Subcutaneous adipose tissue (tissue), 4 donors: ENCODE measurements around the gene RALBP1. TPM values are rescaled to one million over a fixed set of nuclear protein-coding genes. Genes with fewer than 3 reads are reported as not detected.

Experiments used
- CTCF ChIP-seq: fragments of 450-650 bp; IDR thresholded peaks from one replicate; pipeline ENCODE4 v1.5.1; 2016; ENCODE audit warnings: low read depth, mild to moderate bottlenecking, control low read depth, antibody characterized with exemption, moderate library complexity
- total RNA-seq, 4 donors: library from RNA; depleted of rRNA; stranded (reverse); fragments of >200 nt; gene quantifications; one replicate each; pipeline ENCODE4 v1.1.0, GENCODE V29; 2016

The RALBP1 gene
- total RNA-seq = 10 to 100 TPM; 66.4 to 88.3 (median 76.5) TPM

- TF ChIP-seq CTCF = no peak
Measured at GRCh38 chr18:9474983-9475642, at the start of gene RALBP1. Gene RALBP1 (plus strand): TSS chr18:9475513. CDS start chr18:9513046, 37,533 bp downstream.

GRCh38 chr18:9426753-9427152 is 48.6 kb upstream of the RALBP1 start:
- no peak for TF ChIP-seq CTCF

GRCh38 chr18:9428301-9428706 is 47.0 kb upstream of the RALBP1 start:
- no peak for TF ChIP-seq CTCF

- TF ChIP-seq CTCF = no peak
Measured at GRCh38 chr18:9428862-9429661, 46.3 kb upstream of the RALBP1 start.

GRCh38 chr18:9429662-9429993 is 45.7 kb upstream of the RALBP1 start:
- no peak for TF ChIP-seq CTCF

GRCh38 chr18:9431296-9431695 is 44.0 kb upstream of the RALBP1 start:
- TF ChIP-seq CTCF = no peak

- TF ChIP-seq CTCF = no peak
Measured at GRCh38 chr18:9433671-9434121, 41.6 kb upstream of the RALBP1 start.
